OCI-LY1 (cell line): ENCODE measurements around the gene MBTD1.

Source experiments
- EZH2 ChIP-seq: fragments of 200-600 bp; sonication (generic), shearing (Covaris generic); IDR thresholded peaks from 2 replicates; pipeline ENCODE4 v1.8.0; 2017; ENCODE audit warnings: borderline replicate concordance, mixed run types, mild to moderate bottlenecking, antibody characterized with exemption, low read length, moderate library complexity, mixed read lengths
- TF ChIP-seq, protein P1 (sequence below): fragments of 200-600 bp; sonication (generic), shearing (Covaris generic); IDR thresholded peaks from 2 replicates; pipeline ENCODE4 v1.5.1; 2017; ENCODE audit warnings: mild to moderate bottlenecking, antibody characterized with exemption, low read length, moderate library complexity, mixed read lengths

DNA sequence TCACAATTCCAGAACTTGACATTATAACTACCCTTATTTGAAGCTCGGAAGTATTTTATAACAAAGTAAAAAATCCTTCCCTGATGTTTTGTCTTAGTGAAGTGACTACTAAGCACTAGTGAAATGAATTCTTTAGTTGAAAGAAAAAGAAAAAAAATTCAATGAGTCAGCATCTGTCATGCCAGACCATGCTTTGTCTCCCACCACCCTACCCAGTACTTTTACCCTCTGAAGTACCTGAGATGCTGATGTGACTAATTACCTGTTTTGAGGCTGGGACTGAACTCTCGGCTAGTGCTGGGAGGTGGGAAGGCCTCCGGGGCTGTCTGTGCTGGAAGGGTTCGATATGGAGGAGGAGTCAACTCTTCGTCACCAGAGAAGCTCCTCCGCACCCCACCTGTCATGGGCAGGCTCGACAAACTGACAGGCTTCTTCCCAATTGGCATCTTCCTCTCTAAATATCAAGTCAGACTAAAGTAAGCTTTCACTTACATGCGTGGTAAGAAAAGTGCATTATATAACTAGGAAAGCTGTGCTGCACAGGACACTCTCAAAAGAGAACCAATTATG, 74.0 kb downstream of the MBTD1 start:
- TF ChIP-seq, protein P1, sequence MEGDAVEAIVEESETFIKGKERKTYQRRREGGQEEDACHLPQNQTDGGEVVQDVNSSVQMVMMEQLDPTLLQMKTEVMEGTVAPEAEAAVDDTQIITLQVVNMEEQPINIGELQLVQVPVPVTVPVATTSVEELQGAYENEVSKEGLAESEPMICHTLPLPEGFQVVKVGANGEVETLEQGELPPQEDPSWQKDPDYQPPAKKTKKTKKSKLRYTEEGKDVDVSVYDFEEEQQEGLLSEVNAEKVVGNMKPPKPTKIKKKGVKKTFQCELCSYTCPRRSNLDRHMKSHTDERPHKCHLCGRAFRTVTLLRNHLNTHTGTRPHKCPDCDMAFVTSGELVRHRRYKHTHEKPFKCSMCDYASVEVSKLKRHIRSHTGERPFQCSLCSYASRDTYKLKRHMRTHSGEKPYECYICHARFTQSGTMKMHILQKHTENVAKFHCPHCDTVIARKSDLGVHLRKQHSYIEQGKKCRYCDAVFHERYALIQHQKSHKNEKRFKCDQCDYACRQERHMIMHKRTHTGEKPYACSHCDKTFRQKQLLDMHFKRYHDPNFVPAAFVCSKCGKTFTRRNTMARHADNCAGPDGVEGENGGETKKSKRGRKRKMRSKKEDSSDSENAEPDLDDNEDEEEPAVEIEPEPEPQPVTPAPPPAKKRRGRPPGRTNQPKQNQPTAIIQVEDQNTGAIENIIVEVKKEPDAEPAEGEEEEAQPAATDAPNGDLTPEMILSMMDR = no peak
- no peak for TF ChIP-seq EZH2
